Parathyroid adenoma (tissue), 2 donors: ENCODE measurements around the gene GET3.

Experiments
- H2AFZ ChIP-seq: fragments of 300-600 bp; sonication (generic); one replicate; pipeline ENCODE4 v1.7.0; 2017; ENCODE audit warnings: antibody characterized with exemption, mild to moderate bottlenecking
- H3K27ac ChIP-seq: fragments of 300-600 bp; sonication (generic); one replicate; pipeline ENCODE4 v1.7.0; 2017
- H3K27me3 ChIP-seq: fragments of 300-600 bp; sonication (generic); one replicate; pipeline ENCODE4 v1.7.0; 2017; ENCODE audit warnings: low read length; ENCODE audit not compliant: control insufficient read depth, insufficient read depth
- H3K36me3 ChIP-seq: fragments of 300-600 bp; sonication (generic); one replicate; pipeline ENCODE4 v1.7.0; 2017; ENCODE audit warnings: low read length; ENCODE audit not compliant: control insufficient read depth, insufficient read depth
- H3K4me1 ChIP-seq: fragments of 300-600 bp; sonication (generic); one replicate; pipeline ENCODE4 v1.7.0; 2017; ENCODE audit warnings: control low read depth
- H3K4me2 ChIP-seq: fragments of 300-600 bp; sonication (generic); one replicate; pipeline ENCODE4 v1.7.0; 2017; ENCODE audit warnings: low read length
- H3K4me3 ChIP-seq: fragments of 300-600 bp; sonication (generic); one replicate; pipeline ENCODE4 v1.7.0; 2017; ENCODE audit warnings: low read depth, low read length
- H3K79me2 ChIP-seq: fragments of 300-600 bp; sonication (generic); one replicate; pipeline ENCODE4 v1.7.0; 2017; ENCODE audit warnings: control low read depth
- H3K9ac ChIP-seq: fragments of 300-600 bp; sonication (generic); one replicate; pipeline ENCODE4 v1.7.0; 2017; ENCODE audit warnings: mild to moderate bottlenecking
- H3K9me3 ChIP-seq: fragments of 300-600 bp; sonication (generic); one replicate; pipeline ENCODE4 v1.7.0; 2017; ENCODE audit warnings: low read length; ENCODE audit not compliant: control insufficient read depth
- TF ChIP-seq, protein P1 (sequence below): fragments of 300-600 bp; sonication (generic); IDR thresholded peaks from one replicate; pipeline ENCODE4 v1.7.0; 2017; ENCODE audit warnings: antibody characterized with exemption, mild to moderate bottlenecking
- donor health status: primary hyperparathyroidism.

Gene GET3

DNA sequence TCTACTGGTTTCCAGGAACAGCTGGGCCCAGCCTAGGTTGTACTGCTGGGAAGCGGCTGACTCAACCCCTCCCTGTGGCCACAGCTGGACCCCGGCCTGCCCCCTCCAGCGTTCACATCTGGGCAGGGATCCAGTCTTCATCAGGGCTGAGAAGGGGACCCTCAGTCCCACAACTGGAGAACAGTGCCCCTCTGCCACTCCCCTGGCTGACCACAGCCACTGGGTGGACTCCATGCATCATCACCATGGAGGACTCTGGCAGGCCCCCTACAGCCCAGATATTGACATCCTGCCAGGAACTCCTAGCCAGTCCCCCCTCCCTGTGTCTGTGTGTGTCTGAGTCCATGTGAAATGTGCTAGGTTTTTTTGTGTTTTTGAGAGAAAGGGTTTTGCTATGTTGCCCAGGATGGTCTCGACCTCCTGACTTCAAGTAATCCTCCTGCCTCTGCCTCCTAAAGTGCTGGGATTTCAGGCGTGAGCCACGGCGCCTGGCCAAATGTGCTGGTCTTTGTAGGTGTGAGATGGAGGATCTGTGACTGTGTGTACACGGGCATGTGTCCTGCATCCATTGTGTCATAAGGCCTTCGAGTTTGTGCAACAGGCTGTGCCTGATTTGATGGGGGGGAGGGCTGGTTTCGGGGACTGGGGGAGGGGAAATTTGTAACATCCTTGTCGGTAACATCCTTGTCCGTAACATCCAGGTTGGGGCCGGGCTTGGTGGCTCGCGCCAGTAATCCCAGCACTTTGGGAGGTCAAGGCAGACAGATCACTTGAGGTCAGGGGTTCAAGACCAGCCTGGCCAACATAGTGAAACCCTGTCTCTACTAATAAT, 42.1 kb downstream of the GET3 start:
- H3K4me2 ChIP-seq: peak overlapping the region; percentile 97
- H3K9ac ChIP-seq: no peak overlapping the region
- peak overlapping the region; percentile 92 for H2AFZ ChIP-seq
- H3K36me3 ChIP-seq: no peaks in the 10 kb centered on the region
- H3K4me3 ChIP-seq: no peak overlapping the region
- H3K27me3 ChIP-seq: no peaks in the 10 kb centered on the region
- TF ChIP-seq, protein P1, sequence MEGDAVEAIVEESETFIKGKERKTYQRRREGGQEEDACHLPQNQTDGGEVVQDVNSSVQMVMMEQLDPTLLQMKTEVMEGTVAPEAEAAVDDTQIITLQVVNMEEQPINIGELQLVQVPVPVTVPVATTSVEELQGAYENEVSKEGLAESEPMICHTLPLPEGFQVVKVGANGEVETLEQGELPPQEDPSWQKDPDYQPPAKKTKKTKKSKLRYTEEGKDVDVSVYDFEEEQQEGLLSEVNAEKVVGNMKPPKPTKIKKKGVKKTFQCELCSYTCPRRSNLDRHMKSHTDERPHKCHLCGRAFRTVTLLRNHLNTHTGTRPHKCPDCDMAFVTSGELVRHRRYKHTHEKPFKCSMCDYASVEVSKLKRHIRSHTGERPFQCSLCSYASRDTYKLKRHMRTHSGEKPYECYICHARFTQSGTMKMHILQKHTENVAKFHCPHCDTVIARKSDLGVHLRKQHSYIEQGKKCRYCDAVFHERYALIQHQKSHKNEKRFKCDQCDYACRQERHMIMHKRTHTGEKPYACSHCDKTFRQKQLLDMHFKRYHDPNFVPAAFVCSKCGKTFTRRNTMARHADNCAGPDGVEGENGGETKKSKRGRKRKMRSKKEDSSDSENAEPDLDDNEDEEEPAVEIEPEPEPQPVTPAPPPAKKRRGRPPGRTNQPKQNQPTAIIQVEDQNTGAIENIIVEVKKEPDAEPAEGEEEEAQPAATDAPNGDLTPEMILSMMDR: no peak
- H3K9me3 ChIP-seq: no peaks in the 10 kb centered on the region
- H3K27ac ChIP-seq: peak overlapping the region; percentile 90
- peaks cover 35% of the 10 kb centered on the region for H3K4me1 ChIP-seq
- H3K79me2 ChIP-seq: no peaks in the 10 kb centered on the region

- H3K9me3 ChIP-seq: no peaks in the 10 kb centered on the region
- peak overlapping the region; percentile 74 for H2AFZ ChIP-seq
- no peaks in the 10 kb centered on the region for H3K79me2 ChIP-seq
- TF ChIP-seq, protein P1: no peak
- H3K4me1 ChIP-seq: peaks cover 60% of the 10 kb centered on the region
- no peak overlapping the region for H3K9ac ChIP-seq
- peak overlapping the region; percentile 100 for H3K27ac ChIP-seq
- peak overlapping the region; percentile 94 for H3K4me2 ChIP-seq
- H3K27me3 ChIP-seq: no peaks in the 10 kb centered on the region
- H3K4me3 ChIP-seq: peak overlapping the region; percentile 64
- no peaks in the 10 kb centered on the region for H3K36me3 ChIP-seq
These were observed 44.8 kb downstream of the GET3 start for GRCh38 chr19:12782174-12782423.

GRCh38 chr19:12782424-12783290, 45.4 kb downstream of the GET3 start:
- H3K4me1 ChIP-seq: peaks cover 60% of the 10 kb centered on the region
- peak overlapping the region; percentile 74 for H2AFZ ChIP-seq
- H3K9ac ChIP-seq: peak overlapping the region; percentile 75

GRCh38 chr19:12783291-12783848, 46.1 kb downstream of the GET3 start:
- H3K4me1 ChIP-seq: peaks cover 66% of the 10 kb centered on the region
- H2AFZ ChIP-seq: peak overlapping the region; percentile 54
- TF ChIP-seq, protein P1: no peak
- no peaks in the 10 kb centered on the region for H3K79me2 ChIP-seq
- H3K36me3 ChIP-seq: no peaks in the 10 kb centered on the region
- no peaks in the 10 kb centered on the region for H3K27me3 ChIP-seq
- H3K27ac ChIP-seq: peak overlapping the region; percentile 100
- peak overlapping the region; percentile 64 for H3K4me3 ChIP-seq
- H3K4me2 ChIP-seq: peak overlapping the region; percentile 94
- H3K9ac ChIP-seq: no peak overlapping the region
- H3K9me3 ChIP-seq: no peaks in the 10 kb centered on the region

More at GRCh38 chr19:12782424-12783290, 45.4 kb downstream of the GET3 start:
- Histone ChIP-seq H3K9me3 (no peaks in the 10 kb centered on the region), H3K27me3 (no peaks in the 10 kb centered on the region), H3K27ac (peak overlapping the region; percentile 100), H3K4me3 (peak overlapping the region; percentile 64), H3K36me3 (no peaks in the 10 kb centered on the region), H3K4me2 (peak overlapping the region; percentile 94), H3K79me2 (no peaks in the 10 kb centered on the region)
- TF ChIP-seq, protein P1: peak; percentile 31
